ENCODE results near the gene KIZ.

DNA sequence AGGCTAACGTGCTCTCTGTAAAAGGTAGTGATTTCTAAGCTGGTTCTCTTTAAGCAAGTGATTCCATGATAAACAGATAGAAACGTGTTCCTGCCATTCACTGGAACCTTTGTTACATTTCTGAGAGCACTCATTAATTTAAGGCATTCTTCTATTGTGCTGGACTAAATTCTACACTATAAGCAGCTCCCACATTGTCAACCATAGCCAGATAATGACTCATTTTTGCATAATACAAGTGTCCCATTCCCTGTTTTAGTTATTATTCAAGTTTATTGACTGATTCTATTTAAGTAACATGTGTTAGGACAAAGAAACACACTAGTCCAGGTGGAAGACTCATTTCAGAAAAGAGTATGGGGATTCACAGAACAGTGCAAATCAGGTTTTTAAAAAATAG lies 163.8 kb downstream of the KIZ start:
- TF ChIP-seq CTCF (IDR thresholded peaks at IDR 0.05) (no peak), POLR2A (IDR thresholded peaks at IDR 0.05) (no peak)
